SU-DHL-6 (cell line): Measurements from ENCODE around the gene GOLGA7B.

Source experiments
- H2AFZ ChIP-seq: fragments of 200-600 bp; sonication (generic); 2 replicates; pipeline ENCODE4 v1.6.1; 2014; ENCODE audit warnings: low read depth, mild to moderate bottlenecking, moderate library complexity, mixed read lengths, antibody characterized with exemption, low read length; ENCODE audit not compliant: severe bottlenecking
- H3F3A ChIP-seq: fragments of 200-600 bp; shearing (Covaris generic); 2 replicates; pipeline ENCODE4 v1.6.0; 2016; ENCODE audit warnings: antibody characterized with exemption, mild to moderate bottlenecking; ENCODE audit not compliant: insufficient read depth
- H3K27ac ChIP-seq: fragments of 200-600 bp; sonication (generic); 2 replicates; pipeline ENCODE4 v1.5.1; 2016; ENCODE audit warnings: low read depth, mild to moderate bottlenecking, low read length, moderate library complexity, mixed read lengths
- H3K27me3 ChIP-seq: fragments of 200-600 bp; sonication (generic), shearing (Covaris generic); 2 replicates; pipeline ENCODE4 v1.6.0; 2014; ENCODE audit warnings: mild to moderate bottlenecking, low read length
- H3K36me3 ChIP-seq: fragments of 200-600 bp; sonication (generic); 2 replicates; pipeline ENCODE4 v1.6.1; 2014; ENCODE audit warnings: mild to moderate bottlenecking, low read length, mixed read lengths
- H3K4me2 ChIP-seq: fragments of 300-600, 200-600 bp; shearing (Covaris generic), sonication (generic); 2 replicates; pipeline ENCODE4 v1.6.0; 2014; ENCODE audit warnings: low read length, low read depth, mild to moderate bottlenecking; ENCODE audit not compliant: poor library complexity, severe bottlenecking
- H3K4me3 ChIP-seq: fragments of 200-600 bp; sonication (generic); 2 replicates; pipeline ENCODE4 v1.5.1; 2014; ENCODE audit warnings: antibody characterized with exemption, low read length, mild to moderate bottlenecking, mixed read lengths; ENCODE audit not compliant: insufficient read depth, poor library complexity, severe bottlenecking
- H3K79me2 ChIP-seq: fragments of 200-600 bp; sonication (generic); 2 replicates; pipeline ENCODE4 v1.6.1; 2014; ENCODE audit warnings: mild to moderate bottlenecking, low read length, moderate library complexity; ENCODE audit not compliant: insufficient read depth
- H3K9ac ChIP-seq: fragments of 200-600 bp; sonication (generic); 2 replicates; pipeline ENCODE4 v1.7.0; 2014; ENCODE audit warnings: mild to moderate bottlenecking, low read length
- H3K9me2 ChIP-seq: fragments of 200-600 bp; sonication (generic); replicated peaks from 2 replicates; pipeline ENCODE4 v1.6.1; 2014; ENCODE audit warnings: low read length; ENCODE audit not compliant: insufficient read depth
- H3K9me3 ChIP-seq: fragments of 200-600 bp; sonication (generic); 2 replicates; pipeline ENCODE4 v1.6.1; 2014; ENCODE audit warnings: low read length, mixed read lengths; ENCODE audit not compliant: insufficient read depth
- H4K20me1 ChIP-seq: fragments of 200-600 bp; sonication (generic); 2 replicates; pipeline ENCODE4 v1.6.1; 2014; ENCODE audit warnings: low read depth, mild to moderate bottlenecking, antibody characterized with exemption, low read length, moderate library complexity, mixed read lengths
- EZH2phosphoT487 ChIP-seq: fragments of 200-600 bp; sonication (generic), shearing (Covaris generic); conservative IDR thresholded peaks from 2 replicates; pipeline ENCODE4 v1.6.1; 2018; ENCODE audit warnings: mild to moderate bottlenecking, antibody characterized with exemption, low read length, moderate library complexity, mixed read lengths
- TF ChIP-seq, protein P1 (sequence below): fragments of 200-600 bp; sonication (generic); IDR thresholded peaks from one replicate; pipeline ENCODE4 v1.5.1; 2017; ENCODE audit warnings: antibody characterized with exemption, mild to moderate bottlenecking, low read length, moderate library complexity; ENCODE audit not compliant: insufficient read depth, poor library complexity, severe bottlenecking

The GOLGA7B gene

DNA sequence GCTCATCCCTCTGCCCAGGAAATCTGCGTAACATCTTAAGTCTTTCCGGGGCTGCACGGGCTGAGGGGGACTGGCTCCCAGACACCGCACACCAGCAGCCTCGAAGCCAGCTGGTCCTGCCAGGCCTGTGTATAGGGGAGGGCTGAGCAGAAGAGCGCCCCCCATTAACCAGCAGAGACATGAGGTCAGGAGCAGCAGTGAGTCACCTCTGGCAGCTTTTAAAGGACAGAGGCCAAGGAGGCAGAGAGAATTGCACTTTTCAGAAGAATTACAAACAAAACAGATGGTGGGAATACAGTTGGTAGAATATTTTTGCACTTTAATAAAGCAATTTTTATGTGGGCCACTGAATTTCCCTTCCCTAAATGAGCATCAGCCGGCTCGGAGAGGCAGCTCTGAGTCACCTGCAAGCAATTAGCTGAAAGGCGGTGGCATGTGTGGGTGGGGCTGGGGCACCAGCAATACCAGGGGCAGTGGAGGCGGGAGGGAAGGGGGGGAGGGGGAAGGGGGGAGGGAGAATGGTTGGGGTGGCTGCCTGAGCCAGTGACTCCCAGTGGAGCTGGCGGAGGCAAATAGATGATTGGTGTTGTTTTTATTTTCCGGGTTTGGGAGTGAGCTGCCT is 39.1 kb downstream of the GOLGA7B start:
- H3K4me2 ChIP-seq = no peak overlapping the region
- no peak overlapping the region for H3K27ac ChIP-seq

DNA sequence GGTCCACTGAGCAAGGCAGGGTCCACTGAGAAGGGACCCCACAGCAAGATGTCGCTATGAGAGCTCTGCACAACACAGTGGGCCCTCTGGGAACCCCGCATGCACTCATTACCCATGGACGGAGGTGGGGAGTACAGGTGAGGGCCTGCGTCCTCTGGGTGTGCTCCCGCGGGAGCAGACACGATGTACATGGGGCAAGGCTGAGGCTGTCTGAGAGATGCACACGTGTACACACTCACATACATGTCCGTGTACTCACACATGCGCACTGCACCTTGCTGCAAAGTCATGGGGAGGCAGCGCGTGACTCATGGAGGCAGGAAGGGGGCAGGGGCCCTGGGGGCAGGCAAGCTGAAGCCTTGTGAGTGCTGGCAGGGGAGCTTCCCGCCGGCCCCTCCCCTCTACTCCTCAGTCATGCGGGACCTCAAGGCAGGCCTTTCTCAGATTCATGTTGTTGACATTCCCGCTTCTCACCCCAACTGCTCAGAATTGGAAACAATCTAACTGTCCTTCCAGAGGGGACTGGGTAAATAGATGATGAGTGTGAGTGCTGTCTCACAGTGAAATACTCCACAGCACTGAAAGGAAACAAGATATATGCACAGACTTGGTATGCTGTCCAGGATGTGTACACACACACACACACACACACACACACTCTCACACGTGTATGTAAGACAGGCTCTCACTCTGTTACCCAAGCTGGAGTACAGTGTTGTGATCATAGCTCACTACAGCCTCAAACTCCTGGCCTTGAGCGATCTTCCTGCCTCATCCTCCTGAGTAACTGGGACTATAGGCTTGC is 40.0 kb downstream of the GOLGA7B start:
- no peaks in the 10 kb centered on the region for H3K79me2 ChIP-seq
- H2AFZ ChIP-seq = no peak overlapping the region
- no peak overlapping the region for H3K4me3 ChIP-seq
- H3F3A ChIP-seq = no peaks in the 10 kb centered on the region
- H3K27ac ChIP-seq = no peak overlapping the region
- no peak for TF ChIP-seq EZH2phosphoT487
- TF ChIP-seq, protein P1, sequence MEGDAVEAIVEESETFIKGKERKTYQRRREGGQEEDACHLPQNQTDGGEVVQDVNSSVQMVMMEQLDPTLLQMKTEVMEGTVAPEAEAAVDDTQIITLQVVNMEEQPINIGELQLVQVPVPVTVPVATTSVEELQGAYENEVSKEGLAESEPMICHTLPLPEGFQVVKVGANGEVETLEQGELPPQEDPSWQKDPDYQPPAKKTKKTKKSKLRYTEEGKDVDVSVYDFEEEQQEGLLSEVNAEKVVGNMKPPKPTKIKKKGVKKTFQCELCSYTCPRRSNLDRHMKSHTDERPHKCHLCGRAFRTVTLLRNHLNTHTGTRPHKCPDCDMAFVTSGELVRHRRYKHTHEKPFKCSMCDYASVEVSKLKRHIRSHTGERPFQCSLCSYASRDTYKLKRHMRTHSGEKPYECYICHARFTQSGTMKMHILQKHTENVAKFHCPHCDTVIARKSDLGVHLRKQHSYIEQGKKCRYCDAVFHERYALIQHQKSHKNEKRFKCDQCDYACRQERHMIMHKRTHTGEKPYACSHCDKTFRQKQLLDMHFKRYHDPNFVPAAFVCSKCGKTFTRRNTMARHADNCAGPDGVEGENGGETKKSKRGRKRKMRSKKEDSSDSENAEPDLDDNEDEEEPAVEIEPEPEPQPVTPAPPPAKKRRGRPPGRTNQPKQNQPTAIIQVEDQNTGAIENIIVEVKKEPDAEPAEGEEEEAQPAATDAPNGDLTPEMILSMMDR = no peak
- no peaks in the 10 kb centered on the region for H3K36me3 ChIP-seq
- H3K27me3 ChIP-seq = 0 out of 2 replicates have a peak, but pooled peaks cover 3% of the 10 kb centered on the region
- no peak overlapping the region for H3K9ac ChIP-seq
- no peaks in the 10 kb centered on the region for H3K9me2 ChIP-seq
- no peak overlapping the region for H3K4me2 ChIP-seq
- H4K20me1 ChIP-seq = no peaks in the 10 kb centered on the region
- H3K9me3 ChIP-seq = no peaks in the 10 kb centered on the region

More for the DNA sequence above, 39.1 kb downstream of the GOLGA7B start:
- no peaks in the 10 kb centered on the region for H3F3A ChIP-seq
- H3K9me3 ChIP-seq = no peaks in the 10 kb centered on the region
- H2AFZ ChIP-seq = no peak overlapping the region
- H3K27me3 ChIP-seq = 0 out of 2 replicates have a peak, but pooled peaks cover 3% of the 10 kb centered on the region
- no peaks in the 10 kb centered on the region for H3K36me3 ChIP-seq
- no peaks in the 10 kb centered on the region for H3K9me2 ChIP-seq
- no peak overlapping the region for H3K9ac ChIP-seq
- no peak for TF ChIP-seq EZH2phosphoT487
- TF ChIP-seq, protein P1 = no peak
- no peaks in the 10 kb centered on the region for H4K20me1 ChIP-seq
- no peak overlapping the region for H3K4me3 ChIP-seq
- no peaks in the 10 kb centered on the region for H3K79me2 ChIP-seq

DNA sequence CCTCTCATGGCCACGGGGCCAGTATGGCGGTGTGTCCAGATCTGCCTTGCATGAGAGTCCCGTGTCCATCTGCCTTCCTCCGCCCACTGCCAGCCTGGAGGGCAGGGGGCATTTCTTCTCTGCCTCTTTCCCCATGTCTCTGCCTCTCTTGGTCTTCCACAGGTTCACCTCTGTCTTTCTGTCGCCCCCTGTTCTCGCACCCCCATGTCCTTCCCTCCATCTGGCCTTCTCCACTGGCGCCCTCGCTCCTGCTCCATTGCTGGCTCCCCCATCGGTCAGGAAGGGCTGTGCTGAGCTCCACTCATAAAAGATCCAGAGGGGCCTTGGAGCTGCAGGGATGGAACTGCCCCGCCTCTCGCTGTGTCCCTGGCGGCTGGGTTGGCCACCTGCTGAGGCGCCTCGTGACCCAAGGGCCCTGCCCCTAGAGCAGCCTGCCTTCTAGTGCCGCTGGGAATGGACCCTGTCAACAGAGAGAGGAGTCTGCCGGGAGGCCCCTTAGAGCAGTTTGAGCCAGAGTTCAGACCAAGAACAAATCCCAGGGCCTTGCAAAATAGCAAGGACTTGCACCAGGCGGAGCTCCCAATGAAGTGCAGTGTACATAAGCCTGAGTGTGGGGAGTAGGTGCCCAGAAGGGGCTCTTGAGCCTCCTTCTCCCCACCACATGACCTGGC is 42.0 kb downstream of the GOLGA7B start:
- TF ChIP-seq, protein P1 = no peak
- TF ChIP-seq EZH2phosphoT487 = no peak
- Histone ChIP-seq H3K9me2 (no peaks in the 10 kb centered on the region), H3K9me3 (no peaks in the 10 kb centered on the region), H2AFZ (no peak overlapping the region), H3K27ac (no peak overlapping the region), H3K27me3 (0 out of 2 replicates have a peak, but pooled peaks cover 3% of the 10 kb centered on the region), H3F3A (no peaks in the 10 kb centered on the region), H3K9ac (no peak overlapping the region), H3K4me2 (no peak overlapping the region), H3K79me2 (no peaks in the 10 kb centered on the region), H3K36me3 (no peaks in the 10 kb centered on the region), H3K4me3 (no peak overlapping the region), H4K20me1 (no peaks in the 10 kb centered on the region)
